Neural progenitor cell (in vitro differentiated cells): Measurements from ENCODE around the gene THEM4. TPM values are rescaled to one million over a fixed set of nuclear protein-coding genes. Genes with fewer than 3 reads are reported as not detected.
"Not testable (repeated sequence)": the region's sequence is repeated elsewhere in the genome, so short reads cannot be mapped to it uniquely, and the experiment has no call there.

ENCODE experiments used
- DNase-seq: peaks from one replicate; pipeline ENCODE4 v3.0.0-alpha.2; 2016; ENCODE audit warnings: low spot score
- H2AFZ ChIP-seq: fragments of 200-600 bp; sonication (generic); replicated peaks from 2 replicates; pipeline ENCODE4 v1.6.1; 2016; ENCODE audit warnings: antibody characterized with exemption
- H3F3A ChIP-seq: fragments of 200-600 bp; sonication (generic); 2 replicates; pipeline ENCODE4 v1.6.1; 2016; ENCODE audit warnings: antibody characterized with exemption, low read depth
- H3K27ac ChIP-seq: fragments of 200-600 bp; sonication (generic); 2 replicates; pipeline ENCODE4 v1.5.1; 2016; ENCODE audit warnings: mild to moderate bottlenecking
- H3K27me3 ChIP-seq: fragments of 200-600 bp; sonication (generic); 2 replicates; pipeline ENCODE4 v1.6.1; 2016; ENCODE audit warnings: mild to moderate bottlenecking, moderate library complexity
- H3K36me3 ChIP-seq: fragments of 200-600 bp; sonication (generic); 2 replicates; pipeline ENCODE4 v1.5.1; 2016
- H3K4me1 ChIP-seq: fragments of 200-600 bp; sonication (generic); 2 replicates; pipeline ENCODE4 v1.6.1; 2016; ENCODE audit warnings: mixed run types
- H3K4me2 ChIP-seq: fragments of 200-600 bp; sonication (generic); 2 replicates; pipeline ENCODE4 v1.6.1; 2016
- H3K4me3 ChIP-seq: fragments of 200-600 bp; sonication (generic); 2 replicates; pipeline ENCODE4 v1.5.1; 2016
- H3K79me2 ChIP-seq: fragments of 200-600 bp; sonication (generic); 2 replicates; pipeline ENCODE4 v1.6.1; 2016; ENCODE audit warnings: low read depth
- H3K9ac ChIP-seq: fragments of 200-600 bp; sonication (generic); 2 replicates; pipeline ENCODE4 v1.6.1; 2016
- H3K9me3 ChIP-seq: fragments of 200-600 bp; sonication (generic); 2 replicates; pipeline ENCODE4 v1.5.1; 2016; ENCODE audit warnings: low read depth
- H4K20me1 ChIP-seq: fragments of 200-600 bp; sonication (generic); 2 replicates; pipeline ENCODE4 v1.6.1; 2016; ENCODE audit warnings: low read depth
- H3K27ac Mint-ChIP-seq: 3 replicates; pipeline ENCODE4 v1.8.0; 2021; ENCODE audit warnings: mixed read lengths
- H3K27me3 Mint-ChIP-seq: 2 replicates; pipeline ENCODE4 v1.8.0; 2022; ENCODE audit warnings: low read depth, mild to moderate bottlenecking, inconsistent platforms, moderate library complexity, mixed read lengths; ENCODE audit not compliant: insufficient read depth
- H3K36me3 Mint-ChIP-seq: 3 replicates; pipeline ENCODE4 v1.8.0; 2021; ENCODE audit warnings: mixed read lengths
- H3K4me1 Mint-ChIP-seq: 3 replicates; pipeline ENCODE4 v1.8.0; 2021; ENCODE audit warnings: mixed read lengths
- H3K4me3 Mint-ChIP-seq: 3 replicates; pipeline ENCODE4 v1.8.0; 2021; ENCODE audit warnings: mild to moderate bottlenecking, moderate library complexity, mixed read lengths
- H3K9me3 Mint-ChIP-seq: 3 replicates; pipeline ENCODE4 v1.8.0; 2020; ENCODE audit warnings: mixed read lengths
- CTCF ChIP-seq: fragments of 200-600 bp; sonication (generic); IDR thresholded peaks from 2 replicates; pipeline ENCODE4 v1.5.1; 2017; ENCODE audit warnings: antibody characterized with exemption, mild to moderate bottlenecking
- EZH2 ChIP-seq: fragments of 200-600 bp; sonication (generic); IDR thresholded peaks from 2 replicates; pipeline ENCODE4 v1.6.1; 2017; ENCODE audit warnings: antibody characterized with exemption, mild to moderate bottlenecking, moderate library complexity
- EZH2phosphoT487 ChIP-seq: fragments of 200-600 bp; sonication (generic); IDR thresholded peaks from 2 replicates; pipeline ENCODE4 v1.6.1; 2017; ENCODE audit warnings: antibody characterized with exemption
- total RNA-seq: library from RNA; depleted of rRNA; stranded (reverse); fragments of >200 nt; gene quantifications from 2 replicates; pipeline ENCODE4 v1.2.3, GENCODE V29; 2015; ENCODE audit warnings: low replicate concordance

Gene THEM4
- total RNA-seq, 1 donor from 2014 or later: 14.1 TPM

- no peaks in the 10 kb centered on the region for H3K36me3 Mint-ChIP-seq
These were observed 26.8 kb downstream of the THEM4 start for GRCh38 chr1:151882466-151882865.

GRCh38 chr1:151881479-151881878 lies 27.8 kb downstream of the THEM4 start:
- no peaks in the 10 kb centered on the region for H3K27me3 ChIP-seq
- H3K4me3 Mint-ChIP-seq: no peak overlapping the region
- H3K4me3 ChIP-seq: no peak overlapping the region
- no peaks in the 10 kb centered on the region for H3K4me1 Mint-ChIP-seq
- no peak overlapping the region for H3K4me2 ChIP-seq
- H4K20me1 ChIP-seq: no peaks in the 10 kb centered on the region
- no peak for DNase-seq
- no peak overlapping the region for H3K9ac ChIP-seq
- H3K9me3 Mint-ChIP-seq: no peaks in the 10 kb centered on the region
- H3K79me2 ChIP-seq: no peaks in the 10 kb centered on the region
- H3K27ac Mint-ChIP-seq: no peak overlapping the region
- no peaks in the 10 kb centered on the region for H3K9me3 ChIP-seq
- no peaks in the 10 kb centered on the region for H3K27me3 Mint-ChIP-seq
- H3K36me3 ChIP-seq: no peaks in the 10 kb centered on the region
- no peak for TF ChIP-seq EZH2phosphoT487
- TF ChIP-seq CTCF: peak; percentile 18
- no peaks in the 10 kb centered on the region for H3K36me3 Mint-ChIP-seq
- no peak overlapping the region for H2AFZ ChIP-seq
- H3F3A ChIP-seq: no peaks in the 10 kb centered on the region
- H3K4me1 ChIP-seq: no peaks in the 10 kb centered on the region
- no peak overlapping the region for H3K27ac ChIP-seq

More at GRCh38 chr1:151882466-151882865, 26.8 kb downstream of the THEM4 start:
- Mint-ChIP-seq H3K4me1 (no peaks in the 10 kb centered on the region), H3K9me3 (no peaks in the 10 kb centered on the region), H3K27me3 (no peaks in the 10 kb centered on the region), H3K27ac (no peak overlapping the region), H3K4me3 (no peak overlapping the region)
- Histone ChIP-seq H3K27me3 (no peaks in the 10 kb centered on the region), H3K4me3 (no peak overlapping the region), H4K20me1 (no peaks in the 10 kb centered on the region), H3K9ac (no peak overlapping the region), H3K9me3 (no peaks in the 10 kb centered on the region), H3F3A (no peaks in the 10 kb centered on the region), H3K4me1 (no peaks in the 10 kb centered on the region), H3K4me2 (no peak overlapping the region), H3K27ac (no peak overlapping the region), H2AFZ (no peak overlapping the region), H3K36me3 (no peaks in the 10 kb centered on the region), H3K79me2 (no peaks in the 10 kb centered on the region)
- no peak for TF ChIP-seq EZH2phosphoT487
- no peak for TF ChIP-seq CTCF
- TF ChIP-seq EZH2: no peak
- no peak for DNase-seq

GRCh38 chr1:151875419-151876097 lies 33.8 kb downstream of the THEM4 start:
- no peaks in the 10 kb centered on the region for H3K36me3 ChIP-seq
- H3K4me3 ChIP-seq: no peak overlapping the region
- peaks cover 2% of the 10 kb centered on the region for H3K27me3 Mint-ChIP-seq
- no peak overlapping the region for H3K9ac ChIP-seq
- H3K4me1 Mint-ChIP-seq: peaks cover 9% of the 10 kb centered on the region
- no peaks in the 10 kb centered on the region for H3K9me3 ChIP-seq
- H4K20me1 ChIP-seq: no peaks in the 10 kb centered on the region
- no peaks in the 10 kb centered on the region for H3K9me3 Mint-ChIP-seq
- no peak overlapping the region for H3K4me2 ChIP-seq
- TF ChIP-seq EZH2: no peak
- no peak for TF ChIP-seq EZH2phosphoT487
- TF ChIP-seq CTCF: no peak
- H2AFZ ChIP-seq: no peak overlapping the region
- H3K4me3 Mint-ChIP-seq: no peak overlapping the region
- peaks cover 6% of the 10 kb centered on the region for H3F3A ChIP-seq
- peaks cover 14% of the 10 kb centered on the region for H3K4me1 ChIP-seq
- H3K79me2 ChIP-seq: no peaks in the 10 kb centered on the region
- H3K27me3 ChIP-seq: no peaks in the 10 kb centered on the region
- no peaks in the 10 kb centered on the region for H3K36me3 Mint-ChIP-seq
- DNase-seq: no peak
- H3K27ac Mint-ChIP-seq: no peak overlapping the region
- H3K27ac ChIP-seq: no peak overlapping the region

- H3K9ac ChIP-seq, H3K27ac ChIP-seq, H3K27me3 ChIP-seq, H3K36me3 ChIP-seq, H3K4me1 Mint-ChIP-seq, H3K79me2 ChIP-seq, H3K9me3 ChIP-seq, H3K36me3 Mint-ChIP-seq, H3K4me3 ChIP-seq, H3K27ac Mint-ChIP-seq, H3F3A ChIP-seq, H3K4me3 Mint-ChIP-seq, H4K20me1 ChIP-seq, H3K9me3 Mint-ChIP-seq, H3K27me3 Mint-ChIP-seq: not testable (repeated sequence)
- H2AFZ ChIP-seq: peak overlapping the region; percentile 36
- peak overlapping the region; percentile 57 for H3K4me2 ChIP-seq
- peaks cover 14% of the 10 kb centered on the region for H3K4me1 ChIP-seq
- peak; percentile 27 for DNase-seq
These were observed 36.5 kb downstream of the THEM4 start for GRCh38 chr1:151872776-151873175.
